GM21576 (cell line): Measurements from ENCODE around the gene HOXD3.

Source experiments
- ATAC-seq: cut with Tn5 transposase; IDR thresholded peaks from one replicate; pipeline ENCODE4 v1.9.1; 2021; ENCODE audit warnings: mild to moderate bottlenecking, moderate library complexity; ENCODE audit not compliant: unreplicated experiment

Gene HOXD3

DNA sequence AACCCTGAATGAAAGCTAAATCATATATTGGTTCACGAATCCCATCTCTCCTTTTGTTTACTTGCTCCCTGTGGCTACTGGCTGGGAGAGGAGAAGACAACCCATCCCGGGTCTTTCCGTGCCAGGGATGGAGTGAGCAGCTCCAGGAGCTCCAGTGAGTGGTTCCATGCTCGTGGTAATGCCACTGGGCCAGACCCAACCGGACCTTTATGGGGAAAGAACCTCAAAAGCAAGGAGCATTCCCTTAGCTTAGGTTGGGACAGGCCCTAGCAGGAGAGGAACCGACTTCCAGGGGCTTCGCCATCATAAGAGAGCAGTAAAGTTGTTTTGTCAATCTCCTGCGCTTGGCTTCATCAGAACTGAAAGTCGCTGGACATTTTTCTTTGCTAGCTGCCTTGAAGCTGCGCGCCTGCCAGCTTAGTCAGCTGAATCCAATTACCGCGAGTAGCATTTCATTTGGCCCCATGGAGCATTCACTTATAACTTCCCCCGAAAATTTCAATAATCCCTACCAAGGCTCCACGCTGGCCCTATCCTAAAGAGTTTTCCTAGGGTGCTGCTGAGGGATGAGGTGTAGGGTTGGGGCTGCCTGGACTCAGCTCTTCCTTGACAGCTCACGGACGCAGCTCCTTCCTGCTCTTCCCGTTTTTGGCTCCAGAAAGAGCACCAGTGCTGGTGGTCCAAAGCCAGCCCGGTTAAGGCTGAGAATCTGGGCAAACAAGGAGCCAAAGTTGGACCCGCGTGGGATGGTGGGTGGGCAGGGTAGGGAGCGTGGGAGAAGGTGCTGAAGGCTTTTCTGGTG lies 4.9 kb downstream of the HOXD3 start:
- ATAC-seq, result no peak

DNA sequence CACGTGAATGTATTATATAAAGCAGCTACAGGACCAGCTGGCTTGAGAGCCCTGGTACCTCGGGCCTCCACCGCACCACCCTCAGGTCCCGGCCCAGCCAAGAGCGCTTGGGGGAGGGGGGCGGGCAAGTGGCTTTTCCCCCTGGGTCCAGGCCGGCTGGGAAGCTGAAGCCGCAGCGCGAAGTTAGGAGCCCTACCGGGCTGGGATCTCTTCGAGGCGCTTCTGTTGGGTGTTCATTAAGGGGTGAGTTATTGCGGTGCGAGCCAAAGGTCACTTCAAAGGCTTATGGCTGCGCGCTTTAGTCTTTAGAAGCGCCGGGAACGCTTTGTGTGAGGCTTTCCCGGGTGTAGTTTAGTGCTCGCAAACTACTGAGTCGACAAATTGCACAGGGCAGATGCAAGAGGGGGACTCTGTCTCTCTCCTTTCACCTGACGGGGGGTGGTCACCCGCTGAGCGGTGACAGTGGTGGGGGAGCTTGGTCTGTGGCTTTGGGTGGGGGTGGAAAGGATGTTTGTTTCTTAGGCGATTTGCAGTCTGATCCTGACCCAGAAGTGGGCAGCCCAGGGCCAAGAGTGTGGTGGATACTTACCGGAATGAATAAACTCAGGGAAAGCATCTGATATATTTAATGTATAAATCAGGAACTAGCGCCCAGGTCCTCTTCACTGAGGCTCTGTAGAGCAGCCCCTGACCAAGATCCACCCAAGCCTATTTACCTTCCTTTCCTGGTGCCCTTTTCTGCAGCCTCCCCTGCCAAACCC lies 6.0 kb downstream of the HOXD3 start:
- ATAC-seq, result no peak

DNA sequence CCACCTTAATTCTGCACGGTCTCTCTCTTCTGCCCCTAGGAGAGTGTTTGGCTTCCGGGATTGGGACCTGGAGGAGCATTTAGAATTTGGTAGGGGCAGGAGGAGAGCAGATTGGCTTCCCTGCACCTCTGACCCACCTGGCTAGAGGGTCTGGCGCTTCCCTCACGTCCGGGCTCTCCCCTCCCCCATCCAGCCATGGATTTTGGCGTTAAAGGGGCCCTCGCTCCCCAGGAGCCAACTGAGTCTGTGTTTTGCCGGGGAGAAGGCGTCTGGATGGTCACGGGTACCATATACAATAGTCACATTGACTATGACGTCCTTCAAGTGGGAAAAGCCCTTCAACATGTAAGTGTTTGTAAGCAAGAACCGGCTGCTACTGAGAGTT lies 6.6 kb downstream of the HOXD3 start:
- ATAC-seq, result no peak

DNA sequence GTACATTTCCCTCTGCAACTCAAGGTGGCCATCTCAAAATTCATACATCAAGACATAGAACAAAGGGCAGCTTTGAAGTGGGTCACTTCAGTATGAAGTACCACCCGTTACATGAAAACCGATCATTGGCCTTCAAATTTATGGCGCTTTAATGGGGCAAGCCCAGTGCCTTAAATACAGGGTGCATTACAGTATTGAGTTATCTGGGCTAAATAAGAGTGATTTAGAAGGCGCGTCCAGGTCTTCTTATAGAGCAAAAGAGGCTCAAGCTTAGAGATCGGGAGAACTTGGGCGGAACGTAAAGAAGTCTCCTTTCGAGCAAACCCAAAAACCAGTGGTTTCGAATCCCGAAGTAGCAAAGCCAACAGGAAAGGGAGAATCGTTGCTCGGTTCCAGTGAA lies 7.1 kb downstream of the HOXD3 start:
- no peak for ATAC-seq

DNA sequence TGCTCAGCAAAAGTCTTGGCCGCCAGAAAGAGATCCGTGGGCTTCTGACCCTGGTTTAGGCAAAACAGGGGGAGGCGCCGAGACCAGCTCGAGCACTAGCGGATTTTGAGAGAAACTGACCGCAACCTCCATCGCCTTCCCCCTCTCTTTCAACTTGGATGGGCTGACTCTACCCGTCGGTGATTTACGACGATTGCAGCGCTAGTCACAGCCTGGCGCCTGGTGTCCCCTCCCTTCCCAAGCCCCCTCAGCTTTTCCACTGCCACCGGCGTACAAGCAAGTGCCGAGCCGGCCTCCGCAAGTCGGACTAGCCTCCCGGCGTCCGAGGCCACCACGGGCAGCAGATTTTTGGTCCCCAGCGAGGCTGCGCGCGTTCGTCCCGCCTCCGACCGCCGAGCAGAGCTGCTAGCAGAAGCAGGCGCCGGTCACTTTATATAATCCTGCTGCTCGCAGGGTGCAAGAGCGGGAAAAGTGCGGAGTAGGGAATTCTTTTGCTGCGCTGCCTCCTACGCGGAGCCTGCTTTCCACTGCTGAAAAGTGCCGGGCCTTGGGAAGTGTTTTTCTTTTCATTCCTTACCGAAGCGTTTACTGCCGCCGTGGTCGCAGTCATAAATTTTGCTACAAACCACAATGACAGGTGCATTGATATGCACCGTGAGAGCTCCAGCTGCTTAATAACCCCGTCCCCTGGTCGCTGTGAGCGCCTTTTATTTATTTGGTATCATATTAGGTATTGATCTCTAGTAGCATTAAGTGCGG lies 7.7 kb downstream of the HOXD3 start:
- ATAC-seq, result no peak

DNA sequence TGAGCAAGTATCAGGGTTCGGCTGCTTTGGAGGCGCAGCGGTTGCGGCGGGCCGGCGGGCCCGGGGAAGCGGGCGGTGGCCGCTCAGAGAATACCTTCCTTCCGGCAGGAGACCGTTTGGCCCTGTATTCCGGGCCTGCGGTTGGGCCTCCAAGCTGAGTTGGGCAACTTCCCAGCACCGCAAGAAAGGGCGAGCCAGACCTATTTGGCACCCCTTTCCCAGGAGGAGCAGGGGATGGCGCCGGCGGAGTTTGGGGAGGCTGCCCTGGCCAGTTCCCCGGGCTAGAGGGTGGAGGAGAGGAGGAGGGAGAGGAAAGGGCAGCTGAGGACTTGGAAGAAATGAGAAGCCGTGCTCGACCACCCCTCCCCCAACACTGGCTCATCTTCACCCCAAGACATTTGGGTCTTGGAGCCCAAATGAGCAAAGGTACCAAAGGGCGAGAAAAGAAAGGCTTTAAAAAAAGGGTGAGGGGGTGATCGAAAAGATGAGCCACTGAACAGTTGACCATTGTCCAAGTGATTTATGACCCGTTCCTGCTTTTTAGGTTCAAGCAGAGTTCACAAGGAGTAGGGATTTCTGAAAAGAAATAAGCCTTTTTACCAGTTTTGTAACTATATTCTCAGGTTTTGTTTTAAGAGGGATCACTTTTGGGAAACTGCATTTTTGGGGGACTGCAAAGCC lies 8.4 kb downstream of the HOXD3 start:
- no peak for ATAC-seq

DNA sequence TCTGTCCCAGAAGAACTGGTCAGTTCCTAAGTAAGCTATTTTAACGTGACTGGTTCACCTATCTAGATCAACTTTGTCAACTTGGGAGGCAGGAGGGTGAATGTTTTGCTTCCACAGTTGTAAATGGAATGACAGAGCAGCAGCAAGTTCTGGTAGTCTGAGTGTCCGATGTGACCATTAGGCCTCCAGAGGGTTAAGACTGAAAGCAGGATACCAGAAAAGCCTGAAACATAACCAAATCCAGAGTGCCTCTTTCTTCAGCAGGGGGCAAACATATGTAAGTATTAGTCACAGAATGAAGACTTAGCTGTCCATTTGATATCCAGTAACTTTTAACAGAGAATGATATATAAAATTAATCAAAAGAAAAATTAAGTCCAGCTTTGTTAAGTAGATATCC lies 9.2 kb downstream of the HOXD3 start:
- ATAC-seq, result no peak

DNA sequence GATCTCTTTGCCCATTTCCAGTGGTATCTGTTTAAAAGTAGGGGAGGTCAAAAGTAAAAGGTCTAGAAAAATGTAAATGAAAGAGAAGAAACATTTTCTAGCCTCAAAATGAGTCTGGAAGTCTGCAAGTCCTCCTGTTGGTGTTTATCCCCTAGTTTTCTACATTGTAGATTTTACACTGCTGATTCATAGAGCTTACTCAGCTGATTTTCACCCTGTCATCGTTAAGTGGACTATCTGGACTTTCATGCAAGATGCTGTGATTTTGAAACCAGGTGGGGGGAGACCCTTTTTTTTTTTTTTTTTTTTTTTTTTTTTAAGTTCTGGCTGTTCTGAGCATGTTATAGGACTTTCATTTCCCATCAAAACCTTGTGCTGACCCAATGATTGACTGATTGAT lies 10.3 kb downstream of the HOXD3 start:
- no peak for ATAC-seq

DNA sequence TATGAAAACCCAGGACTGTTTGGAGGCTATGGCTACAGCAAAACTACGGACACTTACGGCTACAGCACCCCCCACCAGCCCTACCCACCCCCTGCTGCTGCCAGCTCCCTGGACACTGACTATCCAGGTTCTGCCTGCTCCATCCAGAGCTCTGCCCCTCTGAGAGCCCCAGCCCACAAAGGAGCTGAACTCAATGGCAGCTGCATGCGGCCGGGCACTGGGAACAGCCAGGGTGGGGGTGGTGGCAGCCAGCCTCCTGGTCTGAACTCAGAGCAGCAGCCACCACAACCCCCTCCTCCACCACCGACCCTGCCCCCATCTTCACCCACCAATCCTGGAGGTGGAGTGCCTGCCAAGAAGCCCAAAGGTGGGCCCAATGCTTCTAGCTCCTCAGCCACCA lies 12.1 kb downstream of the HOXD3 start:
- no peak for ATAC-seq

DNA sequence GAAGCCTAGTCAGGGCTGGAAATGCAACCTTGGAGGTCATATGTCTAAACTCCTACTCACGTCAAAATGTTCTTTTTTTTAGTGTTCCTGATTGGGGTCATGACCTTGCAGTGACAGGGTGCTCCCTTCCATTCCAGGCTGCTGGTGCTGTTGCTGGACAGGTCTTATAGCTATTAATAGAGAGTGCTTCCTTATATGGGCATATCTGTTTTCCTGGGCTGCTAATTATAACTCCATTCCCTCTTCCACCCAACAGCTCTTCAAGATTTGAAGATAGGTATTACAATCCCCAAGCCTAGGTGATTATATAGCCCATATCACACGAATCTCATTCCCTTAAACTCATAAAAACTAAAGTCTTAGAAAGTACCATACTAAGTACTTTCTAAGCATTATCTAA lies 12.6 kb downstream of the HOXD3 start:
- ATAC-seq, result no peak

DNA sequence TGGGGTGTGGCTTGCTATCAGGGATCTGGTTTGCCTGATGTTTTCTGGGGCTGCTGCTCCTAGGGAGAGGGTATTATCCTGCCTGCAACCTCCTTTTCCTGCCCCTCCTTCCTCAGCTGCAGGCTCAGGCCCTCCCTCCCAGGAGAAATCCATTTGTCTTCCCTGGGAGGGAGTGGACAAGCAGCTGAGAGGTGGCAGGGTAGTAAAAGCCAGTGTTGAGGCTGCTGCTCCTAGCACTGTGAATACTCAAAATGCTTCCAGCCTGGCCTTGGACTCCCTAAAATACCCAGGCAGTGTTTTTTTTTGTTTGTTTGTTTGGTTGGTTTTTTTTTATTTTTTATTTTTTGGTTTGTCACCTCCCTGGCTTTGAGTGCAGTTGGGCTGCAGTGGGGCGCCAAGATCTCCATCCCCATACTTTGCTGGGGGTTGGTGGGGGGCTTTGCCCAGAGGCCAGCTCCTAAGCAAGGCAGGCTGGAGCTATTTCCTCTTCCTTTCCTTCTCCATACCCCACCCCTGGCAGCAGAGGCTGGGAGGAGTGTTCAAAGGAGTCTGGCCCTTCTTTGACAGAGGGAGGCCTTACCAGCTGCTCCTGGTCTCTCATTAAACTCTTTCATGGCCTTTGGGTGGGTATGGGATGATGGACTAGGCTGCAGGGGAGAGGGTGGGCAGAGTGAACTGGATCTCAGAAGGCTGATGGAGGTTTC lies 13.6 kb downstream of the HOXD3 start:
- no peak for ATAC-seq

DNA sequence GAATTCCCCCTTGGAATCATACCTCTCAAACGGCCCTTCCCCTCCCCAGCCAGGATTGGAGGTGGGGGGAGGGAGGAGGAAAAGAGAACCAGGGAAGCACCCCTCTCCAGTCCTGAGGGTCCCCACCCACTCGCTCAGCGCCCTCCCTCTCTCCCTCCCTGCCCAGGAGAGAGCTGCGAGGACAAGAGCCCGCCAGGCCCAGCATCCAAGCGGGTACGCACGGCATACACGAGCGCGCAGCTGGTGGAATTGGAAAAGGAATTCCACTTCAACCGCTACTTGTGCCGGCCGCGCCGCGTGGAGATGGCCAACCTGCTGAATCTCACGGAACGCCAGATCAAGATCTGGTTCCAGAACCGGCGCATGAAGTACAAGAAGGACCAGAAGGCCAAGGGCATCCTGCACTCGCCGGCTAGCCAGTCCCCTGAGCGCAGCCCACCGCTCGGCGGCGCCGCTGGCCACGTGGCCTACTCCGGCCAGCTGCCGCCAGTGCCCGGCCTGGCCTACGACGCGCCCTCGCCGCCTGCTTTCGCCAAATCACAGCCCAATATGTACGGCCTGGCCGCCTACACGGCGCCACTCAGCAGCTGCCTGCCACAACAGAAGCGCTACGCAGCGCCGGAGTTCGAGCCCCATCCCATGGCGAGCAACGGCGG lies 14.4 kb downstream of the HOXD3 start:
- ATAC-seq, result no peak

DNA sequence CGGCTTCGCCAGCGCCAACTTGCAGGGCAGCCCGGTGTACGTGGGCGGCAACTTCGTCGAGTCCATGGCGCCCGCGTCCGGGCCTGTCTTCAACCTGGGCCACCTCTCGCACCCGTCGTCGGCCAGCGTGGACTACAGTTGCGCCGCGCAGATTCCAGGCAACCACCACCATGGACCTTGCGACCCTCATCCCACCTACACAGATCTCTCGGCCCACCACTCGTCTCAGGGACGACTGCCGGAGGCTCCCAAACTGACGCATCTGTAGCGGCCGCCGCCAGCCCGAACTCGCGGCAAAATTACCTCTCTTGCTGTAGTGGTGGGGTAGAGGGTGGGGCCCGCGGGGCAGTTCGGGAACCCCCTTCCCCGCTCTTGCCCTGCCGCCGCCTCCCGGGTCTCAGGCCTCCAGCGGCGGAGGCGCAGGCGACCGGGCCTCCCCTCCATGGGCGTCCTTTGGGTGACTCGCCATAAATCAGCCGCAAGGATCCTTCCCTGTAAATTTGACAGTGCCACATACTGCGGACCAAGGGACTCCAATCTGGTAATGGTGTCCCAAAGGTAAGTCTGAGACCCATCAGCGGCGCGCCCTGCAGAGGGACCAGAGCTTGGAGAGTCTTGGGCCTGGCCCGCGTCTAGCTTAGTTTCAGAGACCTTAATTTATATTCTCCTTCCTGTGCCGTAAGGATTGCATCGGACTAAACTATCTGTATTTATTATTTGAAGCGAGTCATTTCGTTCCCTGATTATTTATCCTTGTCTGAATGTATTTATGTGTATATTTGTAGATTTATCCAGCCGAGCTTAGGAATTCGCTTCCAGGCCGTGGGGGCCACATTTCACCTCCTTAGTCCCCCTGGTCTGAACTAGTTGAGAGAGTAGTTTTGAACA lies 15.1 kb downstream of the HOXD3 start:
- no peak for ATAC-seq

DNA sequence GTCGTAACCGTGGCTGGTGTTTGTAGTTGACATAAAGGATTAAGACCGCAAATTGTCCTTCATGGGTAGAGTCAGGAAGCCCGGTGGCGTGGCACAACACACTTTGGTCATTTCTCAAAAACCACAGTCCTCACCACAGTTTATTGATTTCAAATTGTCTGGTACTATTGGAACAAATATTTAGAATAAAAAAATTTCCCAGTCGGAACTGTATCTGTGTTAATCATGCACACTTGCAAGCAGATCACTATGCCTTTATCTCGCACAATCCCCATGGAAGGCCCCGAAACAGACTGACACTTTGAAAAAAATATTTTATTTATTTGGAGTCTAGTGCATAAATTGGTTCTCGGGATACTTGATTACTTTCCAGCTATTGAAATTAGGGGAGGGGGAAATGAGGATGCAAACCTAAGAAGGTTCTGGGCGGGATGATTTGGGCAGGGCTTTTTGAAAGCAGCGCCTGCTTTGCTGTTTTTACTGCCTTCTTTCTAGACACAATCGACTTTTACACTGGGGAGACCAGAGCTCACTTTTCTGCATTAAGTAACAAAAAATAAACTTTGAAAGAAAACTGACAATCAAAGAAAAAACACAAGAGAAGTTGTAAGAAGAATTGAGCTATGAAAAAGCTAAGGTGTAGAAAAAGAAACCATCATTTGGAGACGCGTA lies 15.9 kb downstream of the HOXD3 start:
- no peak for ATAC-seq

DNA sequence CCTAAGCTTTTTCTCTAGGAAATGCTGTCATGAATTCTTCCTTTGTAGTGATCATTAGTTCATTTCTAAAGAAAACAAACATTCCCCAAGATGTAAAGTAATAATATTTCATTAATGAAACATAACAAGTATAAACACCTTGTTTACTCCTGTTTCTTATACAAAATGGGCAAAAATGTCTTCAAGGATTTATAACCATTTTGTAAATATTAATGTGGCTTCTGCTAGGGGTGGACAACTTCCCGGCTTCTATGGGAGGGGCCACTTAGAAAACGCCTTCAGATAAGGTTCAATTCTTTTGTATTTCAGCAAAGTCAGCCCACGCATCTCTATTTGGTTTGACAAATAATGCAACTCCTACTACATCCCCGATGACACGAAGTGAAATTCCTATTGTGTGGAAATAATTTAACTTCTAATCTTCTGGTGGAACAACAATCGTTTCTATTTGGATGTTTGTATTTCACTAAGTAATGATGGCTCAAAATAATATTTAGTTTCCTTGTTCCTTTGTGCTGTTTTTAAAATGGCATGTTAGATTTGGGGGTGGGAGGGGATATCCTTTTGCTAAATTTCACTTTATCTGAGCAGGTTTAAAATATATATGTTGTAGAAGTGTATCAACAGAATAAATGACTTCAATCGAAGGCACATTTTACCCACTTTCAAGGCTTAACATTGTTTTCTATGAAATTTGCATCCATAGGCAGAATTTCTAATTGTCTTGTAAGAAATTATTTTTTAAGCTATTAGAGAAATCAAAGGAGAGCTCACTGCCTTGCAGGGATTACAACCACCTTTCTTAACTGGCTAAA lies 16.7 kb downstream of the HOXD3 start:
- ATAC-seq, result no peak

DNA sequence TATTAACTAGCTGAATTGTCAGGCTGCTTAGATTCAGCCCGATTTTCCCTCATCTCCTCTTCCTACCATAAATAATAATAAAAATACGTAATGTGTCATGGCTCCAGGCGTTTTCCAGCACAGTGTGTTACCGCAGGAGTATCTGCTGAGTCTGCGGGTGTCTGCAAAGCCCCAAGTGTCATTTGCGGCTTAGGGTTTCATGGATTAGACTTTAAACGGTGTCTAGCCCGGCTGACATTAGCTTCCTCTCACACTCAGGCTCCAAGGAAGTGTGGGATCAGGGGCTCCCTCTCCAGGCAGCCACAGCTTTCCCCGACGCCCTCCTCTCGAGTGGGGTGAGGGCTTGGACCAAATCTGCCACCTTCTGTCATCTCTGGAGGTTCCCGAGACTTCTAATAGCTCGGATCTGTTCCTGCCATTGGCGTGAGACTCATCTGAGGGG lies 17.3 kb downstream of the HOXD3 start:
- ATAC-seq, result no peak

DNA sequence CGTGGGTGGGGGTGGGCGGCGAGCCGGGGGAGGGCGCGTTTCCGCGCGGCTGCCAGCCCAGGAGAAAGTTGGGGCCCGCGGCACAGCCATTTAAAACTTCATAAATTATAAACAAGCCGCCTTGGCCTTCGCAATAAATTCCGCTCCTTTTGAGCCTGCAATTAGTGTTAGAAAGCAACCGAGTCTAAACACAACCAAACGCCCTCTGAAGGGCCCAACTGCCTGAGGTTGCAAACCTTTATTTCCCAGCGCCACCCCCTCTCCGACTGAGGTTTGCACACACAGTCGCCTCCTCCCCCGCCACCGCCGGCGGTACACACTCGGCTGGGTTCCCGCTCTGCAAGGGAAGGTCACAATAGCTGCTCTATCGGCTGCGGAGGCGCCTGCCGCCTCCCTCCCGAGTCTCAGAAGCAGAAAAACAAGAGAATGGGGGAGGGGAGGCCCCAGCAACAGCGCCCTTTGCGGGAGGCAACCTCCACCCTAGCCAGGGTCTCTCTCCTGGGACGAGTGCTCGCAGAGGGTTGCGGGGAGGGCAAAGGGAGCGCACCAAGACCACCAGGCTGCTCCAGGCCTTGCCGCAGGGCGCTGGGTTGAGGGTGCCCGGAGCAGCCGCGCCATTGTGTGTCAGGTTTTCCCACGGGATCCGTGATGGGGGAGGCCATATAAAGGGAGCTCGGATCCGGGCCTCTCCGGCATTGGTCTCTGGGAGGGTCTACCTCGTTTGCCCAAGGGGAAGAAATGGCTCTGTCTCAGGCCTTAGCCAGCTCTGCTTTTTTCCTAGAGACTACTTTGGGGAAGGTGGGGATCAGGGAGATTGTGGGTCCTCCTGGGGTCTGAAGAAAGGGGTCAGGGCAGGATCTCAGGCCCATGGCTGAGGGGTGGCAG lies 18.0 kb downstream of the HOXD3 start:
- ATAC-seq, result no peak
